ENCODE data around the gene RABGEF1.

DNA sequence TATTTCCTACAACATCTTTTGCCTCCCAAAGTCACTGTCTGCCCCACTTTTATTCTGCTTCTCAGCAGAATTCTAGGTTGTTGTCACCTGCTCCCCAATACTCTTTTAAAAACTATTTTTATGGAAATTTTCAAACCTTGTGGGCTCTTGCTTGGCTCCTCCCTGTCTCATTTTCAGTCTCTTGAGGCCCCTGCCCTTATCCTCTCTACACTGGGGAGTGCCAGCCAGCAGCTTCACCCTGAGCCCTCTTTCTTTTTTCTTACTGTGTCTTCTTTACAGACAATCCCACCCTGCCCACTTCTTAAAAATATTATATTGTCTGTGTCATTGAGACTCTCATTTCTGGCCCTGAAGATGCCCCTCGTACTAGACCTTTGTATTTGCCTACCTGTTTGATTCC lies 118.8 kb downstream of the RABGEF1 start:
- no peak for TF ChIP-seq POLR2AphosphoS5 (IDR thresholded peaks at IDR 0.05; ENCODE audit: low read depth)
- no peak for TF ChIP-seq CTCF (conservative IDR thresholded peaks at IDR 0.05; ENCODE audit: low read depth in 2 of 2)
- TF ChIP-seq REST (IDR thresholded peaks at IDR 0.05; ENCODE audit: unreplicated experiment), result no peak
- TF ChIP-seq EZH2 (IDR thresholded peaks at IDR 0.05; ENCODE audit: low read depth, unreplicated experiment), result no peak
- TF ChIP-seq CREB1 (CRISPR knock-in tag; IDR thresholded peaks at IDR 0.05; ENCODE audit: low read depth), result no peak
- no peak for TF ChIP-seq JUNB (IDR thresholded peaks at IDR 0.05; ENCODE audit: unreplicated experiment)
- no peak for TF ChIP-seq ETS1 (IDR thresholded peaks at IDR 0.05)
- TF ChIP-seq EZH2phosphoT487 (IDR thresholded peaks at IDR 0.05; ENCODE audit: unreplicated experiment), result no peak
